NCI-H748 treated with DMSO at 0.1 percent for 48 hours (cell line): ENCODE results near the gene LDLRAD4.

ENCODE experiments used
- DNase-seq: peaks from one replicate; lab custom pipeline; 2025; lab: John Stamatoyannopoulos, UW

The LDLRAD4 gene

GRCh38 chr18:13518382-13518781 is 299.8 kb downstream of the LDLRAD4 start:
- no peak for DNase-seq

GRCh38 chr18:13520306-13520705 is 301.7 kb downstream of the LDLRAD4 start:
- no peak for DNase-seq

GRCh38 chr18:13520741-13521140 is 302.2 kb downstream of the LDLRAD4 start:
- no peak for DNase-seq

- DNase-seq, result no peak
Observed at GRCh38 chr18:13521418-13521817, 302.9 kb downstream of the LDLRAD4 start.

- DNase-seq, result no peak
Observed at GRCh38 chr18:13522256-13522655, 303.7 kb downstream of the LDLRAD4 start.

GRCh38 chr18:13522861-13523660 is 304.5 kb downstream of the LDLRAD4 start:
- no peak for DNase-seq

- DNase-seq, result no peak
Observed at GRCh38 chr18:13524054-13524453, 305.5 kb downstream of the LDLRAD4 start.

- DNase-seq, result no peak
Observed at GRCh38 chr18:13524811-13525210, 306.3 kb downstream of the LDLRAD4 start.

GRCh38 chr18:13525381-13526029 is 306.9 kb downstream of the LDLRAD4 start:
- no peak for DNase-seq

GRCh38 chr18:13526519-13526918 is 308.0 kb downstream of the LDLRAD4 start:
- DNase-seq, result no peak

- DNase-seq, result no peak
Observed at GRCh38 chr18:13527256-13527655, 308.7 kb downstream of the LDLRAD4 start.

- DNase-seq, result no peak
Observed at GRCh38 chr18:13527730-13528129, 309.2 kb downstream of the LDLRAD4 start.

GRCh38 chr18:13528739-13529392 is 310.3 kb downstream of the LDLRAD4 start:
- DNase-seq, result no peak

- no peak for DNase-seq
Observed at GRCh38 chr18:13530033-13530878, 311.7 kb downstream of the LDLRAD4 start.

GRCh38 chr18:13530879-13531387 is 312.4 kb downstream of the LDLRAD4 start:
- peak; percentile 19 for DNase-seq

GRCh38 chr18:13531681-13532325 is 313.2 kb downstream of the LDLRAD4 start:
- no peak for DNase-seq

GRCh38 chr18:13532406-13533075 is 314.0 kb downstream of the LDLRAD4 start:
- no peak for DNase-seq

GRCh38 chr18:13534631-13535030 is 316.1 kb downstream of the LDLRAD4 start:
- DNase-seq, result no peak

- DNase-seq, result no peak
Observed at GRCh38 chr18:13536578-13536977, 318.0 kb downstream of the LDLRAD4 start.

- no peak for DNase-seq
Observed at GRCh38 chr18:13537022-13537780, 318.6 kb downstream of the LDLRAD4 start.
